Ovary (tissue), 9 donors: Measurements from ENCODE around the gene GNG3. TPM values are rescaled to one million over a fixed set of nuclear protein-coding genes. Genes with fewer than 3 reads are reported as not detected.

ENCODE experiments used
- DNase-seq, 5 donors: peaks; one replicate each; pipeline ENCODE4 v3.0.0-alpha.2; 2019 to 2020
- H3K27ac ChIP-seq, 2 donors: fragments of 200-600 bp; one replicate each; pipeline versions ENCODE4 v1.5.1 to v1.8.0; 2019 to 2022
- H3K27me3 ChIP-seq: fragments of 200-600 bp; one replicate; pipeline ENCODE4 v1.8.0; 2022
- H3K36me3 ChIP-seq: fragments of 200-600 bp; sonication (generic); one replicate; pipeline ENCODE4 v1.5.1; 2019
- H3K4me1 ChIP-seq: one replicate; pipeline ENCODE4 v1.8.1; 2013; ENCODE audit warnings: mild to moderate bottlenecking, moderate library complexity; ENCODE audit not compliant: insufficient read depth
- H3K4me3 ChIP-seq: fragments of 200-600 bp; sonication (generic); one replicate; pipeline ENCODE4 v1.5.1; 2017
- H3K9me3 ChIP-seq, 2 donors: fragments of 200-600 bp in 1 of 2; sonication (generic) in 1 of 2; one replicate each; pipeline versions ENCODE4 v1.5.1 to v1.8.1; 2013 to 2019; ENCODE audit warnings: mild to moderate bottlenecking in 1 of 2, moderate library complexity in 1 of 2
- CTCF ChIP-seq, 3 donors: fragments of 450-650 bp in 2 of 3; fragments of 200-600 bp in 1 of 3; IDR thresholded peaks; one replicate each; pipeline versions ENCODE4 v1.5.1 to v1.8.0; 2016 to 2022; ENCODE audit warnings: antibody characterized with exemption in 3 of 3, mild to moderate bottlenecking in 1 of 3
- EP300 ChIP-seq: sonication (generic); formaldehyde crosslinking; IDR thresholded peaks from one replicate; pipeline ENCODE4 v1.6.1; 2017; ENCODE audit warnings: antibody characterized with exemption
- POLR2A ChIP-seq: fragments of 450-650 bp; IDR thresholded peaks from one replicate; pipeline ENCODE4 v1.6.1; 2017; ENCODE audit warnings: antibody characterized with exemption, mild to moderate bottlenecking, moderate library complexity
- WGBS, 3 donors: extraction: QIAGEN DNeasy Blood & Tissue Kit in 1 of 3; methylation state at CpG; one replicate each; pipeline versions ENCODE4 v1.1.5 to v1.1.7; 2013 to 2017; 5-methylcytosine and 5-hydroxymethylcytosine counted together
- intact Hi-C, 4 donors: fragments of 100-400 bp; cut with DNase I; formaldehyde crosslinking; loops; one replicate each; pipeline versions ENCODE4 v1.11.0 to v1.15.1; 2022 to 2023
- polyA plus RNA-seq, 2 donors: library from polyadenylated mRNA; stranded (reverse); fragments of 200-250 nt in 1 of 2; fragments of 350-450 nt in 1 of 2; fragmentation: Illumina TruSeq in 1 of 2; extraction: RNeasy Lipid Tissue Mini Kit (QIAGEN cat#74804) in 1 of 2; gene quantifications; one replicate each; pipeline ENCODE4 v1.2.3, GENCODE V29; 2013 to 2014
- total RNA-seq, 7 donors: library from RNA; depleted of rRNA in 2 of 7; stranded (reverse); fragments of >200 nt in 2 of 7; fragmentation: NEBNext Ultra II Directional in 3 of 7; extraction: Animal tissue kit (Norgen Biotek cat#: 25700) in 3 of 7; gene quantifications; one replicate each; pipeline versions ENCODE4 v1.1.0 to v1.2.4, GENCODE V29; 2016 to 2023
- donor health status: DM: no; HTN: no; CAD: no; lungs with moderate emphysema.
- donor health status: DM: no; HTN: no; CAD: no.
- donor health status: Bipolar disorder and iron deficiency.
- donor health status: DM: yes; HTN: yes; CAD: no.
- donor health status: DM: no; HTN: no; CAD: no.
- donor health status: DM: yes; HTN: yes; CAD: no.

The GNG3 gene
- total and polyA plus RNA-seq, 9 donors = 0.18 to 0.73 (median 0.34) TPM; not detected in 2

- H3K4me3 ChIP-seq = no peak overlapping the region
- no peak for TF ChIP-seq POLR2A
- TF ChIP-seq CTCF (IDR thresholded peaks at IDR 0.05) = no peak
- TF ChIP-seq EP300 = no peak
- no peak overlapping the region for H3K27ac ChIP-seq
- DNase-seq = no peak
- H3K27me3 ChIP-seq = no peaks in the 10 kb centered on the region
- no peaks in the 10 kb centered on the region for H3K9me3 ChIP-seq
- no peaks in the 10 kb centered on the region for H3K36me3 ChIP-seq
- peaks cover 8% of the 10 kb centered on the region for H3K4me1 ChIP-seq
- WGBS, 3 donors = 25 to 26% (median 26%) methylated on average over 6 of the region's 6 CpGs
- intact Hi-C loops = loop anchor here in 2 of 4 donors (5.0 to 10.0 kb wide), 2 partner anchors 51 to 282 kb away; partner anchors contain the start of genes HNRNPUL2 (in 1 of the 2) and TTC9C (in 1 of the 2)
Measured at GRCh38 chr11:62676698-62677097, 30.8 kb upstream of the GNG3 start.

- H3K9me3 ChIP-seq = no peaks in the 10 kb centered on the region
- 68 to 72% (median 69%) methylated on average over 6 of the region's 6 CpGs for WGBS, 3 donors
- intact Hi-C loops = loop anchor here in 2 of 4 donors (5.0 to 10.0 kb wide), 2 partner anchors 50 to 282 kb away; partner anchors contain the start of genes HNRNPUL2 (in 1 of the 2) and TTC9C (in 1 of the 2)
- no peak overlapping the region for H3K27ac ChIP-seq
- no peak for DNase-seq
- H3K36me3 ChIP-seq = no peaks in the 10 kb centered on the region
- H3K27me3 ChIP-seq = no peaks in the 10 kb centered on the region
- peaks cover 8% of the 10 kb centered on the region for H3K4me1 ChIP-seq
- TF ChIP-seq POLR2A (no peak), CTCF (IDR thresholded peaks at IDR 0.05) (no peak), EP300 (no peak)
- no peak overlapping the region for H3K4me3 ChIP-seq
Measured at GRCh38 chr11:62677156-62677555, 30.3 kb upstream of the GNG3 start.

GRCh38 chr11:62677714-62678113, 29.8 kb upstream of the GNG3 start:
- Histone ChIP-seq H3K9me3 (no peaks in the 10 kb centered on the region), H3K4me3 (no peak overlapping the region), H3K27me3 (no peaks in the 10 kb centered on the region), H3K4me1 (peaks cover 6% of the 10 kb centered on the region), H3K27ac (no peak overlapping the region), H3K36me3 (no peaks in the 10 kb centered on the region)
- DNase-seq = no peak
- WGBS, 3 donors = 67 to 73% (median 69%) methylated on average over 15 of the region's 15 CpGs
- no peak for TF ChIP-seq EP300
- TF ChIP-seq CTCF (IDR thresholded peaks at IDR 0.05) = no peak
- no peak for TF ChIP-seq POLR2A
- intact Hi-C loops = loop anchor here in 2 of 4 donors (5.0 to 10.0 kb wide), 2 partner anchors 50 to 283 kb away; partner anchors contain the start of genes HNRNPUL2 (in 1 of the 2) and TTC9C (in 1 of the 2)

GRCh38 chr11:62678433-62678769, 29.1 kb upstream of the GNG3 start:
- no peaks in the 10 kb centered on the region for H3K36me3 ChIP-seq
- H3K27me3 ChIP-seq = no peaks in the 10 kb centered on the region
- peaks cover 3% of the 10 kb centered on the region for H3K4me1 ChIP-seq
- H3K9me3 ChIP-seq = no peaks in the 10 kb centered on the region
- peak overlapping the region; percentile 73 to 82 for H3K27ac ChIP-seq
- 1 to 4% (median 2%) methylated on average over 16 of the region's 16 CpGs for WGBS, 3 donors
- TF ChIP-seq EP300 = no peak
- TF ChIP-seq CTCF (IDR thresholded peaks at IDR 0.05) = no peak
- no peak for TF ChIP-seq POLR2A
- DNase-seq = no peak
- peak overlapping the region; percentile 60 for H3K4me3 ChIP-seq
- intact Hi-C loops = loop anchor here in 2 of 4 donors (5.0 to 10.0 kb wide), 2 partner anchors 49 to 284 kb away; partner anchors contain the start of genes HNRNPUL2 (in 1 of the 2) and TTC9C (in 1 of the 2)
